Hepatocyte (in vitro differentiated cells): ENCODE measurements around the gene CCDC88C. TPM values are rescaled to one million over a fixed set of nuclear protein-coding genes. Genes with fewer than 3 reads are reported as not detected.

Experiments
- DNase-seq: peaks from one replicate; pipeline ENCODE4 v3.0.0-alpha.2; 2016; ENCODE audit warnings: low spot score
- H2AFZ ChIP-seq: fragments of 200-600 bp; sonication (generic); 2 replicates; pipeline ENCODE4 v1.6.0; 2016; ENCODE audit warnings: antibody characterized with exemption, mild to moderate bottlenecking
- H3K27ac ChIP-seq: fragments of 200-600 bp; sonication (generic); 2 replicates; pipeline ENCODE4 v1.5.1; 2016; ENCODE audit warnings: mild to moderate bottlenecking
- H3K27me3 ChIP-seq: fragments of 200-600 bp; sonication (generic); 2 replicates; pipeline ENCODE4 v1.6.1; 2016
- H3K36me3 ChIP-seq: fragments of 200-600 bp; sonication (generic); replicated peaks from 2 replicates; pipeline ENCODE4 v1.5.1; 2016; ENCODE audit warnings: low read depth; ENCODE audit not compliant: insufficient read depth
- H3K4me1 ChIP-seq: fragments of 200-600 bp; sonication (generic); 2 replicates; pipeline ENCODE4 v1.5.1; 2016; ENCODE audit warnings: mild to moderate bottlenecking, moderate library complexity; ENCODE audit not compliant: insufficient read depth
- H3K4me2 ChIP-seq: fragments of 200-600 bp; sonication (generic); 2 replicates; pipeline ENCODE4 v1.6.0; 2016
- H3K4me3 ChIP-seq: fragments of 200-600 bp; sonication (generic); 2 replicates; pipeline ENCODE4 v1.5.1; 2016; ENCODE audit warnings: mild to moderate bottlenecking
- H3K79me2 ChIP-seq: fragments of 200-600 bp; sonication (generic); 2 replicates; pipeline ENCODE4 v1.6.0; 2017; ENCODE audit warnings: mild to moderate bottlenecking
- H3K9me2 ChIP-seq: fragments of 200-600 bp; sonication (generic); replicated peaks from 2 replicates; pipeline ENCODE4 v1.6.0; 2017; ENCODE audit warnings: mild to moderate bottlenecking; ENCODE audit not compliant: insufficient read depth
- H3K9me3 ChIP-seq: fragments of 200-600 bp; sonication (generic); 2 replicates; pipeline ENCODE4 v1.5.1; 2016; ENCODE audit warnings: low read depth, mild to moderate bottlenecking
- H4K20me1 ChIP-seq: fragments of 200-600 bp; sonication (generic); 2 replicates; pipeline ENCODE4 v1.6.0; 2016; ENCODE audit warnings: mild to moderate bottlenecking; ENCODE audit not compliant: insufficient read depth, poor library complexity, severe bottlenecking
- CTCF ChIP-seq: fragments of 200-600 bp; sonication (generic); IDR thresholded peaks from 2 replicates; pipeline ENCODE4 v1.5.1; 2016; ENCODE audit warnings: antibody characterized with exemption, mild to moderate bottlenecking; ENCODE audit not compliant: poor library complexity
- EZH2 ChIP-seq: fragments of 200-600 bp; sonication (generic); IDR thresholded peaks from 2 replicates; pipeline ENCODE4 v1.6.1; 2016; ENCODE audit warnings: antibody characterized with exemption, mild to moderate bottlenecking, borderline replicate concordance
- EZH2phosphoT487 ChIP-seq: fragments of 200-600 bp; sonication (generic); IDR thresholded peaks from one replicate; pipeline ENCODE4 v1.6.1; 2018; ENCODE audit warnings: antibody characterized with exemption, mild to moderate bottlenecking, low read depth, moderate library complexity; ENCODE audit not compliant: unreplicated experiment, severe bottlenecking
- WGBS: methylation state at CpG from one replicate; pipeline ENCODE4 v1.1.6; 2016; ENCODE audit warnings: low lambda C conversion rate; ENCODE audit errors: missing lambda C conversion rate; 5-methylcytosine and 5-hydroxymethylcytosine counted together
- polyA plus RNA-seq: library from polyadenylated mRNA; unstranded; fragments of >200 nt; fragmentation: Nextera tagmentation; extraction: Ambion mirVana; gene quantifications from 2 replicates; pipeline ENCODE4 v1.2.1, GENCODE V29; 2016
- total RNA-seq: library from RNA; depleted of rRNA; stranded (reverse); fragments of >200 nt; gene quantifications from 2 replicates; pipeline ENCODE4 v1.2.3, GENCODE V29; 2014

Gene CCDC88C
- total and polyA plus RNA-seq, 2 experiments from 2014 or later = 5.9 to 11.3 TPM

DNA sequence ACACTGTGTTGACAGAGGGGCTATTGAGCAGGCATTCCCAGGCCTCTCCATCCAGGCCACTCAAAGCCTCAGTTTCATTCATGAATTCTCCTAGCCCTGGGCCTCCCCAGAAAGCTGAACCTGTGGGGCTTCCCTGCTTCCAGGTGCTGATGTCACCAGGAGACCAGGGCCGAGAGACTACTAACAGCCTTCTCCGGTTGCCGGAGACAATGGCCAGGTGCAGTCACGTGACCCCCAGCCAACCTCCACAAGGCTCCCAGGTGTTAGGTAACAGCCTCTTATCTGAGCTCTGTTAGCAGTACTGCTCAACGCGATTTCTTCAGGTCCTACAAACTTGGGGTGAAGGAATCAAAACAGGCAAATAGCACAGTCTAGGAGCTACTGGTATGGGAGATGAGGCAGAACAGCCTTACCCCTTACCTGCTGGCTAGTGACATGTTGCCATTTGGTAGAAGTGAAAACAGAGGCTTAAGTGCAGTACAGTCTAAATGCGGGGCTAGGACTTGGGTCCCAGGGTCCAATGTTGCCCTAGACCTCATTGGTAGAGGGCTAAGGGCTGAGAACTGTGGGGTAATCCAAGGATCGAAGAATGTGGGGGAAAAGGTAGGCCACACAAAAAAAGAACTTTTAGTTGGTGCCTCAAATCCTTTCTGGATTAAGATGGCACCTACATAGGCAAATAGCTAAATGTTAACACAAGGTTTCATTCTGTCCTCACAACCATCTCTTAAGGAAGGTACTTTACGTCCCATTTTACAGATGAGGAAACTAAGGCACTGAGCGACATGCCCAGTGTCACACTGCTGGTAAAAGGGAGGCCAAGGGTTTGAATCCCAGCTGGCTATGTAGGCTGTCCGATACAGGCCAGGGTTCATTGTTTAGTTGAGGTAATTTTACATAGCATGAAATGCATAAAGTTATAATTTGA lies 3.8 kb downstream of the CCDC88C start:
- Histone ChIP-seq H3K4me2 (no peak overlapping the region), H3K79me2 (peaks cover 37% of the 10 kb centered on the region), H3K27ac (peak overlapping the region; percentile 53), H3K4me3 (no peak overlapping the region), H3K27me3 (no peaks in the 10 kb centered on the region), H4K20me1 (no peaks in the 10 kb centered on the region), H3K9me2 (no peaks in the 10 kb centered on the region), H3K36me3 (no peaks in the 10 kb centered on the region), H3K9me3 (no peaks in the 10 kb centered on the region), H3K4me1 (peaks cover 21% of the 10 kb centered on the region), H2AFZ (peak overlapping the region; percentile 3)
- WGBS = 55% methylated on average over 11 of the region's 11 CpGs
- TF ChIP-seq CTCF (no peak), EZH2 (no peak), EZH2phosphoT487 (no peak)
- peak; percentile 86 for DNase-seq

DNA sequence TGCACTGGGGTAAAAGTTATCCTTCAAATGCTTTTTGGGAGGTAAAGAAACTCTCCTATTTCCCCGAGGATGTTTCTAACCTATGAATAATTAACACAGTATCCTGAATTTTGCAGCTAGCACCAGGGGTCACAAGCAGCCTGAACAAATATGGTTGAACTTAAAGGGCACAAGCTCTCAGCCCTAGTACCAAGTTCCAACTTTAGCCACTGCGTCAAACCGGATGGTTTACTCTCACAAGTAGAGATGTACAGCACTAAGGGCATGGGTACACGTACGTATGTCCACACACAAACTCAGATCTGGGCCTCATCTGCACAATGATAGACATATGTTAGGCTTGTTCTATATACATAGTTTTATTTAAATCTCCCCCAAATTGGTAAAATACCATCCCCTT lies 4.7 kb downstream of the CCDC88C start:
- no peak for DNase-seq
- Histone ChIP-seq H3K36me3 (no peaks in the 10 kb centered on the region), H2AFZ (no peak overlapping the region), H3K79me2 (peaks cover 43% of the 10 kb centered on the region), H3K4me3 (no peak overlapping the region), H3K4me2 (no peak overlapping the region), H3K9me2 (no peaks in the 10 kb centered on the region), H3K27ac (peak overlapping the region; percentile 53), H3K4me1 (peaks cover 14% of the 10 kb centered on the region), H3K9me3 (no peaks in the 10 kb centered on the region), H3K27me3 (no peaks in the 10 kb centered on the region), H4K20me1 (no peaks in the 10 kb centered on the region)
- TF ChIP-seq CTCF (no peak), EZH2 (no peak), EZH2phosphoT487 (no peak)
- 69% methylated on average over 5 of the region's 5 CpGs for WGBS

GRCh38 chr14:91410771-91411536 lies 6.7 kb downstream of the CCDC88C start:
- peaks cover 43% of the 10 kb centered on the region for H3K79me2 ChIP-seq

More at GRCh38 chr14:91410771-91411536, 6.7 kb downstream of the CCDC88C start:
- 79% methylated on average over 12 of the region's 12 CpGs for WGBS
- H3K9me2 ChIP-seq = no peaks in the 10 kb centered on the region
- H3K4me2 ChIP-seq = no peak overlapping the region
- no peaks in the 10 kb centered on the region for H4K20me1 ChIP-seq
- no peak for TF ChIP-seq CTCF
- no peak for TF ChIP-seq EZH2phosphoT487
- TF ChIP-seq EZH2 = no peak
- H3K4me3 ChIP-seq = no peak overlapping the region
- no peak overlapping the region for H2AFZ ChIP-seq
- H3K4me1 ChIP-seq = peaks cover 9% of the 10 kb centered on the region
- no peak for DNase-seq
- no peak overlapping the region for H3K27ac ChIP-seq
- H3K36me3 ChIP-seq = no peaks in the 10 kb centered on the region
- no peaks in the 10 kb centered on the region for H3K27me3 ChIP-seq
- no peaks in the 10 kb centered on the region for H3K9me3 ChIP-seq
